ENCODE data around the gene PSMG3.

Gene PSMG3

DNA sequence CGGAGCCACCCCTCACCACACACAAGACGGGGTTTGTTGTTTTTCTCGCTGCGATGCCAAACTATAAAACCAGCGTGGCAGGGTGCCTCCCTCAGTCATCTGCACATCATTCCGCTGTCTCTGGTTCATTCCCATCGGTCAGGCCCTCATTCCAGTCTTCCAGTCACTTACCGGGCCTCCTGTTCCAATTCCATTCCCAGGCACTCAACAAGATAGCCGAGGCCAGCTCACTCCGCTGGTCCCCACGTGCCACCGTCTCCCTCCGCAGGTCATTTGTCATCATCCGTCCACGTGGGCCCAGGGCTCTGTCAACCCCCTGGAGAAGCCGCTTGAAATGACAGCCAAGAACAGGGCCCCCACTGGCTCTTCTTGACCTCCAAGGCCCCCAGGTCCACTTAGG lies 7.7 kb downstream of the PSMG3 start:
- TF ChIP-seq GATA3 (IDR thresholded peaks at IDR 0.05; ENCODE audit: low read depth, low read length) (no peak), GATA2 (IDR thresholded peaks at IDR 0.05; ENCODE audit: low read depth, low read length) (no peak)

GRCh38 chr7:1561036-1561940 lies 8.5 kb downstream of the PSMG3 start:
- TF ChIP-seq GATA2 (IDR thresholded peaks at IDR 0.05; ENCODE audit: low read depth, low read length), result no peak

GRCh38 chr7:1560620-1561031 lies 9.2 kb downstream of the PSMG3 start:
- TF ChIP-seq GATA3 (IDR thresholded peaks at IDR 0.05; ENCODE audit: low read depth, low read length), result no peak
- no peak for TF ChIP-seq GATA2 (IDR thresholded peaks at IDR 0.05; ENCODE audit: low read depth, low read length)

- no peak for TF ChIP-seq GATA2 (IDR thresholded peaks at IDR 0.05; ENCODE audit: low read depth, low read length)
- TF ChIP-seq GATA3 (IDR thresholded peaks at IDR 0.05; ENCODE audit: low read depth, low read length), result no peak
These were observed 9.9 kb downstream of the PSMG3 start for GRCh38 chr7:1559626-1560590.

GRCh38 chr7:1558841-1559625 lies 10.8 kb downstream of the PSMG3 start:
- TF ChIP-seq GATA3 (IDR thresholded peaks at IDR 0.05; ENCODE audit: low read depth, low read length), result no peak
- no peak for TF ChIP-seq GATA2 (IDR thresholded peaks at IDR 0.05; ENCODE audit: low read depth, low read length)

DNA sequence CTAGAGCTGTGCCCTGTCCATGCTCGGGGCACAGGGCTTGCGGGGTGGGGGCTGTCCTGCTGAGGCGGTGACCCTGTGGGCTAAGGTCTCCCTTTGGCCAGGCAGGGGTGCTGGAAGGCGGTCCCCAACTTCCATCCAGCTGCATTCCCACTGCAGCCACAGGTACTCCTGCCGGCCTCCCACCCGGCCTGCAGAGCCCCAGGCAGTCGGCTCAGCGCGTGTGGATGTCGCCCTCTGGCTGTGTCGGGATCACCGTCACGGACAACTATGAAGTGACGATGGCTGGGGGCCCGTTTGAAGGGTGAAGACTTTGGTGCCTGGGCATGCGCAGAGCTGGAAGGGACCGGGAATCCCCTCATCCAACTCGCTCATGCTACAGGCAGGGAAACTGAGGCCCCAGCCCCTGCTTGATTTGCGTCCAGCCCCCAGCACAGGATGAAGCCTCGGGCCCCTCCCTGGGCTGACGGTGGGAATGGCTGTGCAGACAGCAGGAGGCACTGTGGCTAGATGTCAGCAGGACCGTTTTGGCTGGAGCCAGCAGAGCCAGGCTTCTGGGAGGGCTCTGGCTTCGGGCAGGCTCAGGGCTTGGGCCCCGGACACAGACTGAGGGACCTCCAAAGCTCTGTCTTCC lies 11.5 kb downstream of the PSMG3 start:
- TF ChIP-seq GATA2 (IDR thresholded peaks at IDR 0.05; ENCODE audit: low read depth, low read length) (no peak), GATA3 (IDR thresholded peaks at IDR 0.05; ENCODE audit: low read depth, low read length) (no peak)

DNA sequence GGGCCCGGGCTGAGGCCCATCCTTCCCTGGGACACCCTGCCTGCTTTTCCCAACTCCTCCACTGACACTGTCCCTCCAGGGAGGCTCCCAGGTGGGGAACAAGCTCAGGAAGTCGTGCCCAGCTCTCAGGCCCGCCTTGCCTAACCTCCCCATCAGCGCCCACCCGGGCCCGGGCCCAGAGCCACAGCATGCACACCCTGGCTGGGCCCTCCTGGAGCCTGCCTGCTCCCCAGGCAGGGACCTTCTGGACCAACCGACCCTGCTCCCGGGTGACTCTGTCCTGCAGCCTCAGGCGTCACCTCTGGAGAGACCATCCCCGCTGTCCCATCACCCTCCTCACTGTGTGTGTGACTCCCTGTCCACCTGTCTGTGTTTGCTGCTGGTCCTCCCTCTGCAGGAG lies 12.1 kb downstream of the PSMG3 start:
- no peak for TF ChIP-seq GATA3 (IDR thresholded peaks at IDR 0.05; ENCODE audit: low read depth, low read length)
- no peak for TF ChIP-seq GATA2 (IDR thresholded peaks at IDR 0.05; ENCODE audit: low read depth, low read length)

DNA sequence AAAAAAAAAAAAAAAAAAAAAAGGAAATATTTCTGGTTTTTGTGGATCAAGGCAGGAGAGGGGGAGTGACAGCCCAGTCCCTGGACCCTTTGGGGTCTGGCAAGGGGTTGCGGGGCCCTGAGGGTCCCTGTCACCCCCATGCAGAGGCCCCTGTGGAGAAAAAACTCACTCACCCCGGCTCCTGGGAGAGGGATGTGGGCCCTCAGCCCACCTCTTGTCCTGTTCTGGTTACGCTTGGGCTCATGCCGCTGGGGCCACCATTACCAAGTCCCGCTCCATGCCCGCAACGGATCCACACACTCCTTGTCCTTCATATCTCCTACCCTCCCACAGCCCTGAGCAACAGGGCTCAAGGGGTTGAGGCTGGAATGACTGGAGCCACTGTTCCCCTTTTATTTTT lies 12.8 kb downstream of the PSMG3 start:
- TF ChIP-seq GATA3 (IDR thresholded peaks at IDR 0.05; ENCODE audit: low read depth, low read length) (no peak), GATA2 (IDR thresholded peaks at IDR 0.05; ENCODE audit: low read depth, low read length) (no peak)

GRCh38 chr7:1555813-1556543 lies 13.9 kb downstream of the PSMG3 start, which contains the start of gene TMEM184A:
TMEM184A (minus strand) TSS chr7:1556205; CDS start chr7:1555484, 721 bp downstream.
- TF ChIP-seq GATA3 (IDR thresholded peaks at IDR 0.05; ENCODE audit: low read depth, low read length), result no peak
- no peak for TF ChIP-seq GATA2 (IDR thresholded peaks at IDR 0.05; ENCODE audit: low read depth, low read length)

DNA sequence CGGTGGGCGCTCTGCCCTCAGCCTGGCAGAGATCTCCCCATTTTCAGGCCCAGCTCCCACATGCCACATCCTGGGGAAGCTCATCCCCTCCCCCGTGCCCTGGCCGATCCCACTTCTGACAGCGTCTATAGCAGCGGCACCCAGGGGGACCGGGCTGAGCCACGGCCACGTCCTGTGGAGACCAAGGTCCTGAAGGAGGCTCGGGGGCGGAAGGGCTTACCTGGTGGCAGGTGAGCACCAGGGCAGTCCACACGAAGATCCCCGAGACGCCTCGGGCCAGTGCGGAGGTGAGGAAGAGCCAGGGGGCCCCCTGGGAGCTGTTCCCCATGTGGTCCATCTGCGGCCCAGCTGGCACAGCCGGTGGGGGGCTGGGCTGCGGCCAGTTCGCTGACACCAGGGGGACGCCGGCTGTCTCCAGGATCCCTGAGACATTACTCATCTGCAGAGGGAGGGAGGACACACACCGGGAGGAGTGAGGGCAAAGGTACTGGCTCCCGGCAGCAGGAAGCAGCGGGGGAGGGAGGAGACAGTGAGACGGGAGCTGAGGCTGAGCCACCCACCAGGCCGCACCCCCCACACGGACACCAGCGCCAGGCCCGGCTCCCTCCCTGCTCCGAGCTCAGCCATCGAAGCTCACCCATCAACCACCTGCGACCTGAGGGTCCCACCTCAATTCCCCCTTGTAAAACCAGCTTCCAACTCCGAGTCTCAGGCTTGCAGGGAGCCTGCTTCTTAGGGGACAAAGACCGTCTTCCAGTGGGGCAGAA lies 14.6 kb downstream of the PSMG3 start:
- TF ChIP-seq GATA3 (IDR thresholded peaks at IDR 0.05; ENCODE audit: low read depth, low read length), result no peak
- no peak for TF ChIP-seq GATA2 (IDR thresholded peaks at IDR 0.05; ENCODE audit: low read depth, low read length)

DNA sequence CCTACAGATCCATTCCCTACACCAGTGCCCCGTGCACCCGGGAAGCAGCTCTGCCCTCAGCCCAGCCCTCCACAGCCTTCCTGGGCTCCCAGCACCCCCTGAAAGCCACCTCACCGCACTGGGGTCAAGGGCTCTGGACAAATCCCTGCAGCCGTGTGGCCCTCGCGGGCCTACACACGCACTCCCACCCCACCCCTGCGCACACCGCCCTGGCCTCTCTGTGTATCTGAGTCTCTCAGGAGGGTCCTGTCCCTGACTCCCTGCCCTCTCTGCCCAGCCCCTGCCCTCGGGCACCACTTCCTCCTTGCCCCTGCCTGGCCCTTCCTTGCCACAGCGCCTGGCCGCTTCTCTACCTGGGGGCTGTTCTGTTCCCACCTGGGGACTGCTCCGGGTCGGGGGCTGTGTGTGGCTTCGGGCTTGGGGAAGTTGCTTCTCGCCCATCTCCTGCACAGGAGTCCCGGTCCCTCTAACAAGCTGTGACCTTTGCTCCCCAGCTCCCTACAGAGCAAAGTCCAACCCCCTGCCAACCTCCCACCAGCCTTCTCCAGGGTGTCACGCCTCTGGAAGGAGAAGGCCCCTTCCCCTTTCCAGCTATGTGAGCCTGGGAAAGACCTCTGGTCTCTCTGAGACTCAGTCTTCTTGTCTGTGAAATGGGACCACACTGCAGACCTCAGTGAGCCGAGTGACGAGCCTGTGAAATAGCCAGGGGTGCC lies 15.3 kb downstream of the PSMG3 start:
- TF ChIP-seq GATA3 (IDR thresholded peaks at IDR 0.05; ENCODE audit: low read depth, low read length), result no peak
- TF ChIP-seq GATA2 (IDR thresholded peaks at IDR 0.05; ENCODE audit: low read depth, low read length), result no peak

Measured in SH-SY5Y (cell line).